ENCODE results near the gene TMEM270.

TMEM270 gene

GRCh38 chr7:73852500-73852899 is 8.5 kb upstream of the TMEM270 start:
- H2BK15ac ChIP-seq (ENCODE audit: low read length), result no peak overlapping the region
- H2AFZ ChIP-seq (ENCODE audit: low read length), result no peak overlapping the region
- H3K27me3 ChIP-seq (ENCODE audit: control insufficient read depth in 3 of 3, insufficient read depth in 3 of 3, low read depth in 1 of 3, low read length in 3 of 3), result peaks cover 0 to 20% (median 0%) of the 10 kb centered on the region in 3 experiments
- peaks cover 0 to 4% of the 10 kb centered on the region in 2 donors for H3K9me3 ChIP-seq (replicated peaks in 1 of 2; ENCODE audit: control insufficient read depth in 2 of 2, insufficient read depth in 1 of 2, low read depth in 1 of 2, low read length in 2 of 2)
- no peak overlapping the region for H3K4ac ChIP-seq (ENCODE audit: low read length)
- H3K79me1 ChIP-seq (ENCODE audit: low read depth, low read length), result no peaks in the 10 kb centered on the region
- H3K27ac ChIP-seq (replicated peaks; ENCODE audit: low read length), result no peak overlapping the region
- no peak overlapping the region for H2BK120ac ChIP-seq (ENCODE audit: low read depth, low read length)
- H2BK5ac ChIP-seq (ENCODE audit: low read length), result no peak overlapping the region
- no peaks in the 10 kb centered on the region for H3K36me3 ChIP-seq (replicated peaks in 1 of 2; ENCODE audit: control insufficient read depth in 2 of 2, insufficient read depth in 2 of 2, low read length in 2 of 2)
- no peak overlapping the region for H3K18ac ChIP-seq (ENCODE audit: low read length)
- no peak for DNase-seq (ENCODE audit: low spot score)
- no peak overlapping the region for H3K14ac ChIP-seq (ENCODE audit: low read length)
- no peak overlapping the region for H3K4me3 ChIP-seq (ENCODE audit: low read length in 2 of 2)
- H3K23ac ChIP-seq (ENCODE audit: low read depth, low read length, poor library complexity), result no peak overlapping the region
- H2AK5ac ChIP-seq (ENCODE audit: low read depth, low read length), result no peak overlapping the region
- H3K4me1 ChIP-seq (ENCODE audit: control insufficient read depth in 2 of 2, insufficient read depth in 1 of 2, low read depth in 1 of 2, low read length in 2 of 2), result peaks cover 0 to 3% of the 10 kb centered on the region in 2 donors
- WGBS, 2 donors (ENCODE audit: extremely low coverage in 2 of 2, insufficient read length in 2 of 2, insufficient replicate concordance in 1 of 2), result no CpG with 5 or more reads among the region's 5 CpGs
- no peak overlapping the region for H3K9ac ChIP-seq (ENCODE audit: low read depth, low read length, poor library complexity)
- no peak overlapping the region for H3K4me2 ChIP-seq (ENCODE audit: insufficient read depth, low read length, poor library complexity, severe bottlenecking)
- no peak overlapping the region for H4K91ac ChIP-seq (ENCODE audit: low read depth, low read length, poor library complexity)
- no peak overlapping the region for H2BK12ac ChIP-seq (ENCODE audit: low read length)
- H4K8ac ChIP-seq (ENCODE audit: low read depth, low read length), result no peak overlapping the region

DNA sequence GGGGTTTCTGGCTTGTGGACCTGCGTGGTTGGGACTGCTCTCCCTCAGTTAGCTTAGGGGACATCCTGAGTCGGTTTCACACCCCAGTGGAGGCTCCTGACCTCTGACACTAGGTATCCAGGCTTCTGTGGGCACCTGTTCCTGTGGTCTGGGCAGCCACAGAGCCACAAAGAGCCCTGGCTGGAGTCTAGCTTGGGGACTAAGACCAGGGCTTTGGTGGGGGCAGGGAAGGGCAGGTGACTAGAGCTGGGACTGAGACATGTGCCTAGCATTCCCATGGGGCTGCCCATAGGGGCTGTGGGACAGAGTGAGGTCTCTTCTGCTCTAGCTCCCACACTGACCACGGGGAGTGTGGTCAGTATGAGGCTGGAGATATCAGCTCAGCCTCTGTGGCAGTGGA is 4.0 kb upstream of the TMEM270 start:
- Histone ChIP-seq H3K14ac (ENCODE audit: low read length) (no peak overlapping the region), H3K4ac (ENCODE audit: low read length) (no peak overlapping the region), H3K23ac (ENCODE audit: low read depth, low read length, poor library complexity) (peak overlapping the region; percentile 43), H2AFZ (ENCODE audit: low read length) (no peak overlapping the region), H3K4me2 (ENCODE audit: insufficient read depth, low read length, poor library complexity, severe bottlenecking) (no peak overlapping the region), H3K27ac (replicated peaks; ENCODE audit: low read length) (no peak overlapping the region), H3K4me1 (ENCODE audit: control insufficient read depth in 2 of 2, insufficient read depth in 1 of 2, low read depth in 1 of 2, low read length in 2 of 2) (no peaks in the 10 kb centered on the region), H3K18ac (ENCODE audit: low read length) (peak overlapping the region; percentile 65), H4K91ac (ENCODE audit: low read depth, low read length, poor library complexity) (no peak overlapping the region), H3K79me1 (ENCODE audit: low read depth, low read length) (no peaks in the 10 kb centered on the region), H3K4me3 (ENCODE audit: low read length in 2 of 2) (no peak overlapping the region), H3K9ac (ENCODE audit: low read depth, low read length, poor library complexity) (no peak overlapping the region), H3K36me3 (replicated peaks in 1 of 2; ENCODE audit: control insufficient read depth in 2 of 2, insufficient read depth in 2 of 2, low read length in 2 of 2) (no peaks in the 10 kb centered on the region), H2BK5ac (ENCODE audit: low read length) (peak overlapping the region; percentile 82), H2BK15ac (ENCODE audit: low read length) (peak overlapping the region; percentile 25), H2BK12ac (ENCODE audit: low read length) (peak overlapping the region; percentile 90), H2AK5ac (ENCODE audit: low read depth, low read length) (peak overlapping the region; percentile 75), H3K9me3 (replicated peaks in 1 of 2; ENCODE audit: control insufficient read depth in 2 of 2, insufficient read depth in 1 of 2, low read depth in 1 of 2, low read length in 2 of 2) (no peaks in the 10 kb centered on the region), H4K8ac (ENCODE audit: low read depth, low read length) (no peak overlapping the region), H3K27me3 (ENCODE audit: control insufficient read depth in 3 of 3, insufficient read depth in 3 of 3, low read depth in 1 of 3, low read length in 3 of 3) (peaks cover 0 to 20% (median 0%) of the 10 kb centered on the region in 3 experiments), H2BK120ac (ENCODE audit: low read depth, low read length) (no peak overlapping the region)
- WGBS, 2 donors (ENCODE audit: extremely low coverage in 2 of 2, insufficient read length in 2 of 2, insufficient replicate concordance in 1 of 2), result no CpG with 5 or more reads among the region's 3 CpGs
- no peak for DNase-seq (ENCODE audit: low spot score)

- no peak for DNase-seq (ENCODE audit: low spot score)
- Histone ChIP-seq H3K36me3 (replicated peaks in 1 of 2; ENCODE audit: control insufficient read depth in 2 of 2, insufficient read depth in 2 of 2, low read length in 2 of 2) (no peaks in the 10 kb centered on the region), H3K9ac (ENCODE audit: low read depth, low read length, poor library complexity) (no peak overlapping the region), H3K14ac (ENCODE audit: low read length) (no peak overlapping the region), H2BK5ac (ENCODE audit: low read length) (no peak overlapping the region), H3K27me3 (ENCODE audit: control insufficient read depth in 3 of 3, insufficient read depth in 3 of 3, low read depth in 1 of 3, low read length in 3 of 3) (peaks cover 0 to 17% (median 0%) of the 10 kb centered on the region in 3 experiments), H2AK5ac (ENCODE audit: low read depth, low read length) (no peak overlapping the region), H3K79me1 (ENCODE audit: low read depth, low read length) (no peaks in the 10 kb centered on the region), H2BK12ac (ENCODE audit: low read length) (no peak overlapping the region), H2AFZ (ENCODE audit: low read length) (no peak overlapping the region), H3K9me3 (replicated peaks in 1 of 2; ENCODE audit: control insufficient read depth in 2 of 2, insufficient read depth in 1 of 2, low read depth in 1 of 2, low read length in 2 of 2) (no peaks in the 10 kb centered on the region), H3K4ac (ENCODE audit: low read length) (no peak overlapping the region), H3K4me2 (ENCODE audit: insufficient read depth, low read length, poor library complexity, severe bottlenecking) (no peak overlapping the region), H4K8ac (ENCODE audit: low read depth, low read length) (no peak overlapping the region), H3K23ac (ENCODE audit: low read depth, low read length, poor library complexity) (no peak overlapping the region), H4K91ac (ENCODE audit: low read depth, low read length, poor library complexity) (no peak overlapping the region), H3K4me3 (ENCODE audit: low read length in 2 of 2) (no peak overlapping the region), H3K4me1 (ENCODE audit: control insufficient read depth in 2 of 2, insufficient read depth in 1 of 2, low read depth in 1 of 2, low read length in 2 of 2) (no peaks in the 10 kb centered on the region), H2BK120ac (ENCODE audit: low read depth, low read length) (no peak overlapping the region), H3K27ac (replicated peaks; ENCODE audit: low read length) (no peak overlapping the region), H3K18ac (ENCODE audit: low read length) (no peak overlapping the region), H2BK15ac (ENCODE audit: low read length) (no peak overlapping the region)
- WGBS, 2 donors (ENCODE audit: extremely low coverage in 2 of 2, insufficient read length in 2 of 2, insufficient replicate concordance in 1 of 2), result no CpG with 5 or more reads among the region's 2 CpGs
Measured at GRCh38 chr7:73858807-73859206, 2.2 kb upstream of the TMEM270 start.

DNA sequence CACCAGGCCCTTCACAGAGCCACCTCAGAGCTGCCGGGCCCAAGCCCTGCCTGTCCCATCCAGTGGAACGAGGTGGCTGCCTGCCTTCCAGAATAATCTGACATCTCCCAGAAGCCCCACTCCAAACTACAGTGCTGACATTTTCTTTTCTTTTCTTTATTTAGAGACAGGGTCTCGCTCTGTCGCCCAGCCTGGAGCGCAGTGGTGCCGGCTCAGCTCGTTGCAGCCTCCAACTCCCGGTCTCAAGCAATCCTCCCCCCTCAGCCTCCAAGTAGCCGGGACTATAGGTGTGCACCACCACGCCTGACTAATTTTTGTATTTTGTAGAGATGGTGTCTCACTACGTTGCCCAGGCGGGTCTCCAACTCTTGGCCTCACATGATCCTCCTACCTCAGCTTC is 346 bp downstream of the TMEM270 start:
- Histone ChIP-seq H3K9ac (ENCODE audit: low read depth, low read length, poor library complexity) (no peak overlapping the region), H3K18ac (ENCODE audit: low read length) (no peak overlapping the region), H3K9me3 (replicated peaks in 1 of 2; ENCODE audit: control insufficient read depth in 2 of 2, insufficient read depth in 1 of 2, low read depth in 1 of 2, low read length in 2 of 2) (no peaks in the 10 kb centered on the region), H4K91ac (ENCODE audit: low read depth, low read length, poor library complexity) (no peak overlapping the region), H3K36me3 (replicated peaks in 1 of 2; ENCODE audit: control insufficient read depth in 2 of 2, insufficient read depth in 2 of 2, low read length in 2 of 2) (no peaks in the 10 kb centered on the region), H3K4me2 (ENCODE audit: insufficient read depth, low read length, poor library complexity, severe bottlenecking) (no peak overlapping the region), H2BK12ac (ENCODE audit: low read length) (no peak overlapping the region), H2BK120ac (ENCODE audit: low read depth, low read length) (no peak overlapping the region), H3K79me1 (ENCODE audit: low read depth, low read length) (no peaks in the 10 kb centered on the region), H2BK15ac (ENCODE audit: low read length) (no peak overlapping the region), H2AFZ (ENCODE audit: low read length) (no peak overlapping the region), H3K23ac (ENCODE audit: low read depth, low read length, poor library complexity) (peak overlapping the region; percentile 17), H2AK5ac (ENCODE audit: low read depth, low read length) (peak overlapping the region; percentile 84), H3K27me3 (ENCODE audit: control insufficient read depth in 3 of 3, insufficient read depth in 3 of 3, low read depth in 1 of 3, low read length in 3 of 3) (peaks cover 0 to 4% (median 0%) of the 10 kb centered on the region in 3 experiments), H3K4me3 (ENCODE audit: low read length in 2 of 2) (no peak overlapping the region), H2BK5ac (ENCODE audit: low read length) (no peak overlapping the region), H4K8ac (ENCODE audit: low read depth, low read length) (no peak overlapping the region), H3K4ac (ENCODE audit: low read length) (no peak overlapping the region), H3K4me1 (ENCODE audit: control insufficient read depth in 2 of 2, insufficient read depth in 1 of 2, low read depth in 1 of 2, low read length in 2 of 2) (no peaks in the 10 kb centered on the region), H3K27ac (replicated peaks; ENCODE audit: low read length) (no peak overlapping the region), H3K14ac (ENCODE audit: low read length) (no peak overlapping the region)
- DNase-seq (ENCODE audit: low spot score), result no peak
- WGBS, 2 donors (ENCODE audit: extremely low coverage in 2 of 2, insufficient read length in 2 of 2, insufficient replicate concordance in 1 of 2), result no CpG with 5 or more reads among the region's 12 CpGs
